ENCODE data around the gene SLC39A10.

- TF ChIP-seq CTCF (conservative IDR thresholded peaks at IDR 0.05; ENCODE audit: low read depth, low read length) = no peak
- TF ChIP-seq POLR2A (IDR thresholded peaks at IDR 0.05; ENCODE audit: low read depth, low read length) = no peak
- TF ChIP-seq USF2 (IDR thresholded peaks at IDR 0.05; ENCODE audit: low read depth, low read length) = no peak
- TF ChIP-seq FOS (IDR thresholded peaks at IDR 0.05; ENCODE audit: low read depth, low read length) = no peak
- no peak for TF ChIP-seq MXI1 (IDR thresholded peaks at IDR 0.05; ENCODE audit: borderline replicate concordance, low read depth, low read length)
- no peak for TF ChIP-seq CEBPB (IDR thresholded peaks at IDR 0.05; ENCODE audit: low read depth, low read length)
Measured at GRCh38 chr2:195782156-195782555, 125.1 kb downstream of the SLC39A10 start.

Data from IMR-90 (cell line).